Retinal pigment epithelial cell (primary cell): Measurements from ENCODE around the gene PASK.

Experiments used
- DNase-seq: peaks from one replicate; pipeline ENCODE4 v3.0.0-alpha.2; 2010; ENCODE audit warnings: low read depth
- H3K4me3 ChIP-seq: 2 replicates; pipeline ENCODE4 v1.5.1; 2011; ENCODE audit warnings: mild to moderate bottlenecking, low read length, control low read depth, moderate library complexity
- CTCF ChIP-seq: conservative IDR thresholded peaks from 2 replicates; pipeline ENCODE4 v1.5.1; 2011; ENCODE audit warnings: low read depth, low read length, control low read depth, inconsistent platforms

PASK gene

GRCh38 chr2:241072553-241073165 lies 76.6 kb downstream of the PASK start:
- no peak overlapping the region for H3K4me3 ChIP-seq
- DNase-seq: no peak
- no peak for TF ChIP-seq CTCF

GRCh38 chr2:241072151-241072550 lies 77.1 kb downstream of the PASK start:
- TF ChIP-seq CTCF: no peak
- no peak for DNase-seq
- H3K4me3 ChIP-seq: no peak overlapping the region

- no peak for TF ChIP-seq CTCF
- H3K4me3 ChIP-seq: no peak overlapping the region
- no peak for DNase-seq
These were observed 77.6 kb downstream of the PASK start for GRCh38 chr2:241071677-241072111.

GRCh38 chr2:241070811-241071676 lies 78.2 kb downstream of the PASK start:
- DNase-seq: no peak
- TF ChIP-seq CTCF: no peak
- no peak overlapping the region for H3K4me3 ChIP-seq

GRCh38 chr2:241070361-241070760 lies 78.9 kb downstream of the PASK start:
- no peak for TF ChIP-seq CTCF
- no peak for DNase-seq

GRCh38 chr2:241069821-241070281 lies 79.4 kb downstream of the PASK start:
- no peak overlapping the region for H3K4me3 ChIP-seq
- no peak for TF ChIP-seq CTCF
- DNase-seq: no peak

More at GRCh38 chr2:241070361-241070760, 78.9 kb downstream of the PASK start:
- H3K4me3 ChIP-seq: no peak overlapping the region
